ENCODE data around the gene MESP2.

MESP2 gene

GRCh38 chr15:89799011-89799911 is 23.1 kb downstream of the MESP2 start:
- no peak for TF ChIP-seq CTCF (IDR thresholded peaks at IDR 0.05; ENCODE audit: insufficient read depth, low read depth, low read length, missing control alignments)
- no peak for DNase-seq (ENCODE audit: low read depth)
- no peak overlapping the region for H3K4me3 ChIP-seq (ENCODE audit: low read depth, low read length)

GRCh38 chr15:89799918-89800498 is 23.9 kb downstream of the MESP2 start:
- no peak overlapping the region for H3K4me3 ChIP-seq (ENCODE audit: low read depth, low read length)
- no peak for TF ChIP-seq CTCF (IDR thresholded peaks at IDR 0.05; ENCODE audit: insufficient read depth, low read depth, low read length, missing control alignments)
- no peak for DNase-seq (ENCODE audit: low read depth)

GRCh38 chr15:89801471-89802195 is 25.5 kb downstream of the MESP2 start:
- no peak for TF ChIP-seq CTCF (IDR thresholded peaks at IDR 0.05; ENCODE audit: insufficient read depth, low read depth, low read length, missing control alignments)
- no peak for DNase-seq (ENCODE audit: low read depth)
- no peak overlapping the region for H3K4me3 ChIP-seq (ENCODE audit: low read depth, low read length)

- DNase-seq (ENCODE audit: low read depth), result no peak
- no peak for TF ChIP-seq CTCF (IDR thresholded peaks at IDR 0.05; ENCODE audit: insufficient read depth, low read depth, low read length, missing control alignments)
- no peak overlapping the region for H3K4me3 ChIP-seq (ENCODE audit: low read depth, low read length)
Observed at GRCh38 chr15:89802231-89802928, 26.2 kb downstream of the MESP2 start.

- H3K4me3 ChIP-seq (ENCODE audit: low read depth, low read length), result no peak overlapping the region
- no peak for DNase-seq (ENCODE audit: low read depth)
- TF ChIP-seq CTCF (IDR thresholded peaks at IDR 0.05; ENCODE audit: insufficient read depth, low read depth, low read length, missing control alignments), result no peak
Observed at GRCh38 chr15:89802986-89803824, 27.1 kb downstream of the MESP2 start.
